GM19324 (cell line): ENCODE results near the gene RNASE11.
"Not testable (repeated sequence)": the region's sequence is repeated elsewhere in the genome, so short reads cannot be mapped to it uniquely, and the experiment has no call there.

Source experiments
- ATAC-seq: cut with Tn5 transposase; IDR thresholded peaks from one replicate; pipeline ENCODE4 v1.9.1; 2021; ENCODE audit warnings: mild to moderate bottlenecking, moderate library complexity; ENCODE audit not compliant: unreplicated experiment, low FRiP score

RNASE11 gene

DNA sequence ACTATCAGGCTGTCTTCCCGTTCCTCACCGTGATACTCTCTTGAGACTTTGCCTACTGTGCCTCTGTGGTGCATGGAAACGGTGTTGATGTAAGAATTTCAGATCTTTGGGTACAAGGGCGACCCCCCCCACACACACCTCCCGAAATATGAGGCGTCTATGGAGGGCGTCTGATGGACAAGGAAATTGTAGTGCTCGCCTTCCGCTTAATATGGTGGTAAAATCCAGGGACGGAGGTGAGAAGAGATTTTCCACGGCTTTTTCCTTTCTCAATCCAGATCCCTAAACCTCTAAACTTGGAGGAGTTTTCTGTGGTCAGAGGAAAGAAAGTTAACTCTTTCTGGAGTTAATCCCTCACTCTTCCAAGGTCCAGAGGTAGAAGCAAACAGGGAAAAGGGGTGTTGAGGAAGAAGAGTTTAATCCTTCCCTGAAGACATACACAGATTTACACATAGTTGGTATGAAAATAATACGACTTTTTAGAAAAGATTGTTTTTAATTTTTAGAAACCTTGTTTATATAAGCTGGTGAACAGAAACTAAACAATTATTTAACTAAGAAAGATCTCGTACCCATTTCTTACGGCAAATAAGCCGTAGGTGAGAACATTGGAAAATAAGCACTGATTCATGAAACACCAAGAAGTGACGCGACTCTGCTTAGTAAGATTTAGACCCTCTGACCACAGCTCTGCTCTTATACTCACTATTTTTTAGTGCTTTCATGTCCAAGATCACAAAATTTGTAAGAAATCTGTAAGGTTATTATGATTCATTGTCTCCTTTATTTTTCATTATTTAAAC lies 26.4 kb upstream of the RNASE11 start:
- ATAC-seq, result peak; percentile 2

DNA sequence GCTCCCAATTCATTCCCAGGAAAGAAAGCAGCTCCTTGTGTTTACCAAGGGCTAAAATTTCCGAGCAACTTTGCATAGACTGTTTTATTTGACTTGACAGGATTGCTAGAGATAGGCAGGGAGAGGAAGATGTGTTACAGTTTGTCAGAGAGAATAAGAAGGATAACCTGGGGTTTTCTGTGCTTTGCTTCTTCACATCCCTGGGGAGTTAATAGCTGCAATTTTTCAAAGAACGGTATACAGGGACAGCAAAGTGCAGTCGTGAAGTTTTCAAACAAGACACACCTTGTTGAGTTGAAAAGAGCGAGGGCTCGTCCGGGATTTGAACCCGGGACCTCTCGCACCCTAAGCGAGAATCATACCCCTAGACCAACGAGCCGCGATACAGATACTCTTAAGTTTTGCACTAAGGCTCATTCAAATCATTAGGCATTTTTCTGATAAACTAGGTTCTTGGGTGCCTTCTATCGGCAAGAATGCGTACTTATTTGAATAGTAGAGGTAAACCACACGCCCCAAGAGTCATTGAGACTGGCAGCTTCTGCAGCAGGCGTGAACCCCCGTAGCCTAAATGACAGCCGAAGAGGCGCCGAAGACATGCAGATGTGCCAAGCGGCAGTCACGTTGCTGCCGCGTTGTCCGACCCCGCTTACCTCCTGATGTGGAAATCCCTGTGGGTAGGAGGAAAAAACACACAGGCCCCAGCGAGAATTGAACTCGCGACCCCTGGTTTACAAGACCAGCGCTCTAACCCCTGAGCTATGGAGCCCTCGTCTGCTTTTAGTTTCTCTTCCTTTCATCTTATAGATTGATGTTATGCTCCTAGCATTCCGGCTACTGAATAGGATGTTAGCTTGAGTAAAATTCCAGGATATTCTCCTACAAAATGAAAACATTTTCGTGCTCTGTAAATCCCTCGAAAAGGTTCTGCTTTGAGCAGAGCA lies 25.6 kb upstream of the RNASE11 start:
- ATAC-seq, result peak; percentile 66

DNA sequence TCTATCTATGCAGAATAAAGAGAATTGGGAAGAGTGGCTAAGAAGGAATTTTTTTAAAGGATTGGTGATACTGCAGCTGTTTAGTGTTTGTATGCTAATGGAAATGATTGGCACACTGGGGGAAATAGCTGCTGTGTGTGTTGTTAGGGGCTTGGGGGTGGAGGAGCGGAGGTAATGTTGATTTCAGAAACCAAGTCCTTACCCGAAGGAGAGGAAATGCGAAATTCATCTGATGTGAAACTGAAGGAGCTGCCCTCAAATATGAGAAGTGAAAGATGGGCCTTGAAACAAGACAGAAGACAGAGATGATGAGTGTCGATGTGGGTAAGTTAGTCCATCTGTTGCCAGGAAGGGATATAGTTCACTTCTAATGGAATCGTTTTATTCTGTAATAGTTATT lies 24.6 kb upstream of the RNASE11 start:
- no peak for ATAC-seq

DNA sequence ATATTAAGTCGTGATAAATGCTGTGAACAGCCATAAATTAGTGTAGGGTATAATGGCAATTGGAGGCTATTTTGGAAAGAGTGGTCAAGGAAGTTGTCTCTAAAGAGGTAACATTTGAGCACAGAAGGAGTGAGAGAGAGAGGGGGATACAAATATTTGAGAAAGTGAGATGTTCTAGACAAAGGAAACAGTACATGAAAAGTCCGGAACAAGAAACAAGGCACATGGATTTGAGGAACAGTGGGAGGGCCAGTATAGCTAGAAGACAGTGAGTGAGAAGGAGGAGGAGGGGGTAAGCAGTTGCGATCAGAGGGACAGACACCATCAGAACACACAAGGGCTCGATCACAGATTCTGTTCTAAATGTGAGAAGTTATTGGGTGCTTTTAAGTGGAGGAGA lies 23.5 kb upstream of the RNASE11 start:
- ATAC-seq, result no peak

DNA sequence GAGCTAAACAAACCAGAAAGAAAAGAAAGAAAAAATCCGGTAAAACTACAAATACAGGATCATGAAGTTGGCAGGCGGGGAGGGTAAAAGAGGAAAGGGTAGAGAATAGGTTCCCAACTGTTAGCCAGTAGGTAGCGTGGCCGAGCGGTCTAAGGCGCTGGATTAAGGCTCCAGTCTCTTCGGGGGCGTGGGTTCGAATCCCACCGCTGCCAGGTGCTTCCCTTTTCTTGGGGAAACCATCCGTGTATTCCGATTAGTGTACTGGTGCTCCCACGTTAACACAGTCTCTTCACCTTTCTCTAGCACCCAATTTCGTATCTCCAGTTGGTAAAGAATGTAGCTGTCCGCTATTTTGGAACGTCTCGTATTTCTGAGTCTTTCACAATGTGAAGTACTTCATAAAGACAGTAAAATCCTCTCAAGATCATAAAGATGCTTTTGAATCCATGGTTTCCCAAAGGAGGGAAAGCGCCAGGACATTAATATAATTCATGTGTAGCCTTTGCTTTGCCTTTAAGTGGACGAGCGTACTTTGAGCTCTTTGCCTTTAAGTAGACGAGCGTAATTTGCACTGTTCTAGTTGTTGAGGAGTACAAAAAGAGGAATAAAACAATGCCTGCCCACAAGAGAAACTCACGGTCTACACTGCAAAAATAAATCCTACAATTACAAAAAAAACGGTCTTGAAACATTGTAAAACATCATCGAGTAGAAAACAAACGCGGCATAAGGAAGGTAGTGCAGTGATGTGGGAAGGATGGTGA lies 22.4 kb upstream of the RNASE11 start:
- no peak for ATAC-seq

DNA sequence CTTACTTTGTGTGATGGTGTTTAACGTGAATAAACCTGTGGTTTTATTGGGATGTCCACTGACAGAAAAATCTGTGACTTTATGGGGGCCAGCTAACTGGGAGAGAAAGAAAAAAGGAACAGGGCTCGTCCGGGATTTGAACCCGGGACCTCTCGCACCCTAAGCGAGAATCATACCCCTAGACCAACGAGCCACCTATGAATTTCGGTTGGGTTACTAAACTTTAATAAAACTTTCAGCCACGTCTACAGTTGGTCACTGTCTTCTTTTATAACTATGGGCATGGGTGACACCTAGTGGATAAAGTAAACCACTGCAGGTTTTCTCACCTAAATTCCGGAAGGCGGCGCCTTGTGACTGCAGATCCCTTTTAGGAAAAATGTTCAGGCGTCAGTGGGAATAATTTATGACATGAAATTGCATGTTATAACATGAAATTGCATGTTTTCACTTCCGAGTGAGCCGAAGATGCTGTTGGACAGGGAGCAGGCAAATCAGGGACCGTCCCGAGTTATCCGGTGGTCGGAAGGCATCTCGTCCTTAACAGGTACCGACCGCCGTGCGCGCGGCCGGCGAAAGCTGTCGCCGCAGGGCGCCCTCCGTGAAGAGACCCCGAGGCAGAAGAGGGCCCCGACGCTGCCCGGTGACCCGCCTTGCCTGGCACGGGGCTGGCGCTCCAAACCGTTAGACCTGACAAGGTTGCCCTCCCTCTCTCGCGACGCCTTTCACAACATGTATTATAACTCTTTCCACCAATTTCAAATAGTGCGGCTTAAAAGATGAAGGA lies 21.6 kb upstream of the RNASE11 start:
- peak; percentile 22 for ATAC-seq

DNA sequence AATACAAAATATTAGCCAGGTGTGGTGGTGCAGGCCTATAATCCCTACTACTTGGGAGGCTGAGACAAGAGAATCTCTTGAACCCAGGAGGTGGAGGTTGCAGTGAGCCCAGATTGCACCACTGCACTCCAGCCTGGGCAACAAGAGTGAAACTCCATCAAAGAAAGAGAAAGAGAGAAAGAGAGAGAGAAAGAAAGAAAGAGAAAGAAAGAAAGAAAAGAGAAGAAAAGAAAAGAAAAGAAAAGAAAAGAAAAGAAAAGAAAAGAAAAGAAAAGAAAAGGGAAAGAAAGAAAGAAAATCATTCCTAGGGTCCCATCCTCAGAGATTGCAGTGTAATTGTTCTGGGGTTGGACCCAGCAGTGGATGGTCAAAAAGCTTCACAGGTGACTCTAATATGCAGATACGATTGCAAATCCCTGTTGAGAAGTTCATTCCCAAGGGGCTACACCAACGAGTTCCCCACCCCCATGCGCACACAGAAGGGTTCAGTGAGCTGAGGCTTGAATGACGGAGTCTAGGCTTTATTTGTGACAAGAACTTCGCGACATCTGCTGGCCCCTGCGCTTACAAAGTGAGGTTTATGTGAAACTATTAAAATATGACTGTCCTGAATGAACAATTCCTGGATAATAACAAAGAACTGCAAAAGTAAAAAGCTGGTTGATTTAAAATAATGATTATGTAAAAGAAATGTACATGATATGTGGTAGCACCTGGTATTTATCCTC lies 20.7 kb upstream of the RNASE11 start:
- no peak for ATAC-seq

DNA sequence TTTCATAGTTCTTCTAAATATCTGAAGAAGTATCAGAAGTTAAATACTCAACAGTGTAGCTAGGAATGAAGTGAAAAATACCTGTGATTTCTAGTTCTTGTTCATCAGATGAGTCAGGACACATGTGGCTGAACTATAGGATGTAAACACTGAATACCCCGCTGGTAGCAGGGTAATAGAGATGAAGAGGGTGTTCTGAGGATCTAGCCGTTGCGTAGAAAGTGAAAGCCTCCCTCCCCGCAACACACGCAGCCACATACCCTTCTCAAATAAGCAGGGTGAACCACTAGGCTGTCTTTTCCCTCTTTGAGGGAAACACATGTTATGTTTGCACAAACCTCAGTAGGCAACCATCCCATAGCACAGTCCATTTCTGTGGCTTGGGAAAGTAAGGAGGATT lies 19.8 kb upstream of the RNASE11 start:
- ATAC-seq, result no peak

DNA sequence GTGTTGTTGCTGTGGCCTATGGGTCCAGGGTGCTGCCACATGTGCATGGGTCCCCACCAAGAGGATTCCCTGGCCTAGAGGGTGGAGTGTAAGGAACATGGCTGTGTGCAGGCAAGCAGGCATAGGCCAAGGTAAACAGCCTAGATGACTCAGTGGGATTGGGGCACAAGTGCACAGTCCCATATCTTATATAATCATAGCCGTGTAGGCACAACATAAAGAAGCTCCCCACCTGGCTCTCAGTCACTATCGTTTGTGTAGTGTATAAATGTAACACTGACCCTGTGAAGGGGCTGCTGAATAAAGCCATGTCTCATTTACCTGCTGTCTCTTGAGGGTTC lies 19.1 kb upstream of the RNASE11 start:
- ATAC-seq, result no peak

DNA sequence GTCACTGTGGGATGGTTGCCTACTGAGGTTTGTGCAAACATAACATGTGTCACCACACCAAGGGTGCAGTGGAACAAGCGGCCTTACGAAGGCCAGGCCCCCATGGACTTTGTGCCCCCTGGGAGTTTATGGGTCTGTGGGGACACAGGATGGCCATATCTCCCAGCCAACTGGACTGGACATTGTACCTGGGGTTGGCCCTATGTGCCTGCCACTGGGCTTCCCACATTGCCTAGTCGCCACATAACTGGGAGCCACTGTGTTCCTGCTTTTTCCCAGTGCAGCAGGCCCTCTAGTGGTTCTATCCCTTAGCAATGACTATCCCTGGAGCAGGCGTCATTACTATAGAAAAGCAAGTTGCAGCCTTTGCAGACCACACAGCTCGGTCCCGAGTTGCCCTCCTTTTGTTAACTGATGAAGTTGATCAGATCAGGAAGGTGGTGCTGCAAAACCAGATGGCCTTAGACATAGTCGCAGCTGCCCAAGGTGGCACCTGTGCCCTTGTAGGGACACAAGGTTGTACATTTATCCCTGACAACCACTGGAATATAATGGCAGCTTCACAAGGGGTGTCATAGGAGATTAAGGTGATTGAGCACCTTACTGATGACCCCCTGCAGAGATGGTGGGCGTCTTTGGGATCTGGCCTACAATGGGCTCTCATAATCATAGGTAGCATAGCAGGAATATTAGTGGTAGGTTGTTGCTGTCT lies 18.5 kb upstream of the RNASE11 start:
- no peak for ATAC-seq

DNA sequence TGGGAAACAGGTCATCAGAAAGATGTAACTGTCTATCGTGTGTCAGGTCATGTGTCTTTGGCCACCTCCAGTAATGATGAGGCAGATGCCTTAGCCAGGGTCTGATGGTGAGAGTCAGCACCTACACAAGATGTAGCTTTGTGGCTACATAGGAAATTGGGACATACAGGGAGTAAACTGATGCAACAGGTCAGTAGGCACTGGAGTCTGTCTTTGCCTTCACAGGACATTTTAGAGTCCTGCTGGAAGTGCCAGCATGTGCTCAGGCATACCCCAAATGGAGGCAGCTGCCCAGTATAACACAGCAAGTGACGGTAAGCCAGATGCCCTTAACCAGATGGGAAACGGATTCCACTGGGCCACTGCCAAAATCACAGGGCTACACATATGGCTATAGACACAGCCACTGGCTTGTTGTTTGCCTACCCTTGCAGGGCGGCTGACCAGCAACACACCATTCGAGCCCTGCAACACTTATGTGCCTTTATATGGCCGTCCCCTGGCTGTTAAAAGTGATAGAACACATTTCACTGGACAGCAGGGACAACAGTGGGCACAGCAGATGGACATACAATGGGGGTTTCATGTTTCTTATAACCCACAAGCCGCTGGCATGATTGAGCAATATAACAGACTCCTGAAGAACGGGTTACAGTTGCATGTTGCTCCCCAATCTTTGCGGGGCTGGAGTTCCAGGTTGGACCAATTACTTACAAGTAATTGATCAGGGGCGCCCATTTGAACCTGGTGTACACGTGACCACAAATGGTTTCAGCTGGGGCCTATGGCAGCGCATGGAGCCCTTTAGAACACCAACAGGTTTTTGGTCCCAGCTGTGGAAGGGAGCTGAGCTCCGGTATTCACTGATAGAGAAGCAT lies 16.3 kb upstream of the RNASE11 start:
- no peak for ATAC-seq

DNA sequence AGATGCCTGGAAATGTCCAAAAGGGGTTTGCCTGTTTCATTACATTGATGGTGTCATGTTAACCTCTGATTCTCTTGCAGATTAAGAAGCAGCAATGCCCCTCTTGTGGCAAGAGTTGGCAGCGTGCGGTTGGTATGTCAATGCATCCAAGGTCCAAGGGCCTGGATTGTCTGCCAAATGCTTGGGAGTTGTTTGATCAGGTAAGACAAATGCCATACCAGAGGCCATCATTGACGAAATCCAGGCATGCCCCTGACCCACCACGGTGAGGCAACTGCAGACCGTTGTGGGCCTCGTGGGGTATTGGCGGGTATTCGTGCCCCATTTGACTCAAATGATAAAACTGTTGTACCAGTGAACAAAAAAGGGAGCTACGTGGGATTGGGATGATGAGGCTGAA lies 14.8 kb upstream of the RNASE11 start:
- ATAC-seq, result no peak

DNA sequence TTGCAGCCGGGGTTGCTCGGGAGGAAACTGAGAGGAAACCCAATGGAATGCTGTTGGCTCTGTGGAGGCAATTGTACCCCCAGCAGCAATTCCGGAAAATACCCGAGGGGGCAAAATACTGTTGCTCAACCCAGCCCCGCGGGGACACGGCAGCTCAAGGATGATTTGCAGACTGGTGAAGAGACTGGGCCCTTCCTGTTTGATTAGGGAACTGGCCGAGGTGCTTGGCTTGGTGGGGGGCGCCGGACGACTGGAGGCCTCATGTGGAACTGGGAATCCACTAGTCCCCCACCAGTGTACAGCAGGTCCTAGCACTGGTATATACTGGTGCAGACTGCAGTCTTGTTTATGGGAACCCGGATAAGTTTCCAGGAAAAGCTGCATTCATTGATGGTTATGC lies 13.7 kb upstream of the RNASE11 start:
- no peak for ATAC-seq

DNA sequence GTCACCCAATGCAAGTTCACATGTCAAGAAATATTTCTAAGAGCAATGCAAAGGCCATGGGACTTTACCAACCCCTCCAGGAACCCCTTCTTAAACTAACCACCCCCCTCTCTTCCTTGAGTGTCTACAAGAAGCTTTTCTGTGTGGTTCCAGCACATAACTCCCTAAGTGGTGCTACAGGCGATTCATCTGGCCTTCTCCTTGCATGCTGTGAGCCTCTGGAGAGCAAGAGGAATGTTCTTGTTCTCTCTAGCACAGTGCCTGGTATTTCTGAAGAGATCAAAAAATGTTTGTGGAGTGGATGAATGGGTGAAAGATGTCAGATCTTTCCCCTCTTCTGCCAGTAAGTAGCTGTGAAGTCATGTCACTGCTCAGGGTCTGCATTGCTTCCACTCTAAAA lies 9.3 kb upstream of the RNASE11 start:
- no peak for ATAC-seq

DNA sequence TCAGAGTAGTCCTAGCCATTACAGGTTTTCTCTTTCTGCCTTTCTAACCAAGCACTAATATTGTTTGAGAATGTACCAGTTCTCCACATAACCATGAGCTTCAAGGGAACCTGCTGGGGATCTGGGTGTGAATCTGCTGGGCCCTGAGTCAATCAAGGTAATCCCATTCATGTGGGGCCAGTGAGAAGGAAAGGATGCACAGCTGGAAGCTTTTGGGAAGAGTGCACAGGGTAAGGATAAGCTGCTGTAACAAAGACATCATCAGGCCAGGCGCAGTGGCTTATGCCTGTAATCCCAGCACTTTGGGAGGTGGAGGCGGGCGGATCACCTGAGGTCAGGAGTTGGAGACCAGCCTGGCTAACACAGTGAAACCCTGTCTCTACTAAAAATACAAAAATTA lies 7.9 kb upstream of the RNASE11 start:
- ATAC-seq, result not testable (repeated sequence)

DNA sequence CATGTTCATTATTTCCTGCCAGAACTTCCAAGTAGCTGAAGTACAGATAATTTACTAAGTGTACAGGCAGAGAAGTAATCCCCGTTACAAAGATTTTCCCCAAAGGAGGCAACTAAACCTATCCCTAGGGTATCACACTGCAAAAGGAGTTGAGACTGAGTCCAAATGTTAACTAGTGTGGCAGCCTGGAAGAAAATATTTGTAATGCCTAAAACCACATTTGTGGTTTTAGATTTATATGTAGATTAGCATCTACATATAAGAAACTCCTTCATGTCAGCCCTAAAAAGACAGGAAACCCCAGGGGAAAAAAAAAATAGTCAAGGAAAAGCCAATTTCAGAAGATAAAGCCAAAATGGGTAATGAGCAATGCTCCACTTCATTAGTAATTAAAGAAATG lies 4.8 kb upstream of the RNASE11 start:
- ATAC-seq, result no peak

DNA sequence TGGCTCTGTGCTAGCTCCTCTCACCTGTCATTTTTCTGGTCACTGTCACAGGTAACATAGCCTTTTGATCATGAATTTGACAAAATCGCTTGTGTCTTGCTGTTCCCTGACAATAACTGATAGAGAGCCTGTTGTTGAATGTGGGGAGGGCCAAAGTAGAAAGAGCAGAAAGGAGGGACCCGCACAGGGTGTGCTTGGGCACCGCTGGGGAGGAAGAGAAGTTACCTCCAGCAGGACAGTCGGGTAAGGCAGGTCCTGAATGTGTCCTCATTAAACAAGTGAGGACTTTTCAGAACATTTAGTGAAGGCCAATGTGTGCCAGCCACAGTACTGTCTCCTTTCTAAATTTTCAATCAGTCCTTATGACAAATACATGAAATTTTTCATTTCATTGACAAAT lies 3.4 kb upstream of the RNASE11 start, which contains the start of gene RNASE12:
TSS of gene RNASE12 (minus strand) at position 142 of the 400 bp plus-strand sequence. CDS start 653 bp downstream, outside the sequence.
- no peak for ATAC-seq

DNA sequence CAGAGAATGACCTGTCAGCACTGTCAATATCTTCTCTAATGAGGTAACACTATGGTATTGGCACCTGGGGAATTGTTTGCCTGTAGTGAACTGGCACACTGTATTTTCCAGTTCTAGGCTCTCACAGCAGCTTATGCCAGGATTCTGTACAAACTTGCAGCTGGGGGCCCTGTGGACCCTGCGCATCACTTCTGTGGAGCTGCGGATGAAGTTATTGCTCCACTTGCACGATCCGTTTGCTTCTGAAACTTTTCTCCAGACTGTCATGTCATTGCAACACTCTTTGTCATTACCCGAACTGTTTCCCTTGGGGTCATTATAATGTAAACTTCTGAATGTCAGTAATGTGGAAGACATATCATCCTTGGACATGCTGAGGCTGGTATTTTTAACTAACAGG lies 3.9 kb downstream of the RNASE11 start:
- ATAC-seq, result no peak
